GM23338 (cell line): ENCODE measurements around the gene CCS. TPM values are rescaled to one million over a fixed set of nuclear protein-coding genes. Genes with fewer than 3 reads are reported as not detected.

Source experiments
- ATAC-seq: fragments of 200-7000 bp; cut with Tn5 transposase; 3 replicates; pipeline ENCODE4 v1.9.1; 2020
- DNase-seq: peaks from one replicate; pipeline ENCODE4 v3.0.0-alpha.2; 2015; ENCODE audit warnings: low spot score
- H2AFZ ChIP-seq: fragments of 200-600 bp; sonication (generic); 2 replicates; pipeline ENCODE4 v1.8.0; 2016; ENCODE audit warnings: antibody characterized with exemption, mild to moderate bottlenecking, moderate library complexity
- H3F3A ChIP-seq: fragments of 200-600 bp; sonication (generic); replicated peaks from 2 replicates; pipeline ENCODE4 v1.8.0; 2017; ENCODE audit warnings: antibody characterized with exemption, mixed run types, low read depth
- H3K27ac ChIP-seq: fragments of 200-600 bp; sonication (generic); 2 replicates; pipeline ENCODE4 v1.6.1; 2016; ENCODE audit warnings: low read depth
- H3K27me3 ChIP-seq: fragments of 200-600 bp; sonication (generic); 2 replicates; pipeline ENCODE4 v1.8.0; 2016; ENCODE audit warnings: mild to moderate bottlenecking, mixed run types, moderate library complexity; ENCODE audit not compliant: insufficient read depth
- H3K36me3 ChIP-seq: fragments of 200-600 bp; sonication (generic); 2 replicates; pipeline ENCODE4 v1.8.0; 2016; ENCODE audit warnings: mild to moderate bottlenecking; ENCODE audit not compliant: insufficient read depth
- H3K4me1 ChIP-seq: fragments of 200-600 bp; sonication (generic); 2 replicates; pipeline ENCODE4 v1.8.0; 2016; ENCODE audit warnings: mild to moderate bottlenecking, moderate library complexity; ENCODE audit not compliant: insufficient read depth
- H3K4me2 ChIP-seq: fragments of 200-600 bp; sonication (generic); 2 replicates; pipeline ENCODE4 v1.7.1; 2017; ENCODE audit warnings: mixed run types
- H3K4me3 ChIP-seq: fragments of 200-600 bp; sonication (generic); 2 replicates; pipeline ENCODE4 v1.6.1; 2016; ENCODE audit warnings: mixed run types
- H3K79me2 ChIP-seq: fragments of 200-600 bp; sonication (generic); replicated peaks from 2 replicates; pipeline ENCODE4 v1.8.0; 2017; ENCODE audit warnings: mild to moderate bottlenecking; ENCODE audit not compliant: insufficient read depth
- H3K9me2 ChIP-seq: fragments of 200-600 bp; sonication (generic); 2 replicates; pipeline ENCODE4 v1.8.0; 2017; ENCODE audit not compliant: insufficient read depth
- H4K20me1 ChIP-seq: fragments of 200-600 bp; sonication (generic); replicated peaks from 2 replicates; pipeline ENCODE4 v1.8.0; 2017; ENCODE audit warnings: mild to moderate bottlenecking; ENCODE audit not compliant: insufficient read depth
- H3K27ac Mint-ChIP-seq: 2 replicates; pipeline ENCODE4 v1.8.0; 2020; ENCODE audit warnings: inconsistent platforms, mild to moderate bottlenecking, moderate library complexity, mixed read lengths
- H3K27me3 Mint-ChIP-seq: 3 replicates; pipeline ENCODE4 v1.8.0; 2022; ENCODE audit warnings: low read depth, mild to moderate bottlenecking, moderate library complexity, mixed read lengths, inconsistent platforms; ENCODE audit not compliant: insufficient read depth, poor library complexity
- H3K36me3 Mint-ChIP-seq: 3 replicates; pipeline ENCODE4 v1.8.0; 2021; ENCODE audit warnings: low read depth, mild to moderate bottlenecking, inconsistent platforms, moderate library complexity, mixed read lengths
- H3K4me1 Mint-ChIP-seq: 3 replicates; pipeline ENCODE4 v1.8.0; 2020; ENCODE audit warnings: mild to moderate bottlenecking, inconsistent platforms, mixed read lengths
- H3K4me3 Mint-ChIP-seq: 3 replicates; pipeline ENCODE4 v1.8.0; 2021; ENCODE audit warnings: moderate library complexity, mild to moderate bottlenecking, inconsistent platforms, mixed read lengths
- H3K9me3 Mint-ChIP-seq: 3 replicates; pipeline ENCODE4 v1.8.0; 2020; ENCODE audit warnings: moderate library complexity, mild to moderate bottlenecking, inconsistent platforms, mixed read lengths
- ETS1 ChIP-seq: IDR thresholded peaks from 2 replicates; pipeline ENCODE4 v1.6.1; 2016; ENCODE audit warnings: antibody characterized with exemption
- EZH2 ChIP-seq: fragments of 200-600 bp; sonication (generic); IDR thresholded peaks from one replicate; pipeline ENCODE4 v1.8.0; 2017; ENCODE audit warnings: antibody characterized with exemption, mild to moderate bottlenecking, low read depth; ENCODE audit not compliant: unreplicated experiment
- EZH2phosphoT487 ChIP-seq: fragments of 200-600 bp; sonication (generic); IDR thresholded peaks from one replicate; pipeline ENCODE4 v1.8.1; 2018; ENCODE audit warnings: antibody characterized with exemption; ENCODE audit not compliant: unreplicated experiment
- JUNB ChIP-seq: IDR thresholded peaks from one replicate; pipeline ENCODE4 v1.6.1; 2016; ENCODE audit warnings: antibody characterized with exemption; ENCODE audit not compliant: unreplicated experiment
- POLR2AphosphoS5 ChIP-seq: IDR thresholded peaks from 2 replicates; pipeline ENCODE4 v1.6.1; 2016; ENCODE audit warnings: antibody characterized with exemption, low read depth
- ZNF331 ChIP-seq: fragments of 250-450 bp; sonication (Bioruptor Pico); IDR thresholded peaks from 2 replicates; pipeline ENCODE4 v1.5.0; 2020; ENCODE audit warnings: low read depth, mild to moderate bottlenecking, moderate library complexity
- polyA plus RNA-seq: library from polyadenylated mRNA; unstranded; fragments of >200 nt; fragmentation: Nextera tagmentation; extraction: Ambion mirVana; gene quantifications from 2 replicates; pipeline ENCODE4 v1.2.1, GENCODE V29; 2016
- total RNA-seq: library from RNA; depleted of rRNA; stranded (reverse); fragments of >200 nt; shearing (Covaris generic); gene quantifications from 2 replicates; pipeline ENCODE4 v1.2.3, GENCODE V29; 2014
- TF ChIP-seq, protein P1 (sequence below), 2 experiments: fragments of 200-600 bp in 1 of 2; sonication (generic) in 1 of 2; conservative IDR thresholded peaks; 2 replicates each; pipeline versions ENCODE4 v1.5.1 to v1.6.1; 2016 to 2017; ENCODE audit warnings: antibody characterized with exemption in 2 of 2, low read depth in 2 of 2, mild to moderate bottlenecking in 2 of 2, moderate library complexity in 1 of 2
- TF ChIP-seq, protein P2 (sequence below): IDR thresholded peaks from one replicate; pipeline ENCODE4 v1.6.1; 2018; ENCODE audit warnings: antibody characterized with exemption; ENCODE audit not compliant: unreplicated experiment

CCS gene
- total and polyA plus RNA-seq, 2 experiments from 2014 or later = 36.1 to 60.7 TPM

DNA sequence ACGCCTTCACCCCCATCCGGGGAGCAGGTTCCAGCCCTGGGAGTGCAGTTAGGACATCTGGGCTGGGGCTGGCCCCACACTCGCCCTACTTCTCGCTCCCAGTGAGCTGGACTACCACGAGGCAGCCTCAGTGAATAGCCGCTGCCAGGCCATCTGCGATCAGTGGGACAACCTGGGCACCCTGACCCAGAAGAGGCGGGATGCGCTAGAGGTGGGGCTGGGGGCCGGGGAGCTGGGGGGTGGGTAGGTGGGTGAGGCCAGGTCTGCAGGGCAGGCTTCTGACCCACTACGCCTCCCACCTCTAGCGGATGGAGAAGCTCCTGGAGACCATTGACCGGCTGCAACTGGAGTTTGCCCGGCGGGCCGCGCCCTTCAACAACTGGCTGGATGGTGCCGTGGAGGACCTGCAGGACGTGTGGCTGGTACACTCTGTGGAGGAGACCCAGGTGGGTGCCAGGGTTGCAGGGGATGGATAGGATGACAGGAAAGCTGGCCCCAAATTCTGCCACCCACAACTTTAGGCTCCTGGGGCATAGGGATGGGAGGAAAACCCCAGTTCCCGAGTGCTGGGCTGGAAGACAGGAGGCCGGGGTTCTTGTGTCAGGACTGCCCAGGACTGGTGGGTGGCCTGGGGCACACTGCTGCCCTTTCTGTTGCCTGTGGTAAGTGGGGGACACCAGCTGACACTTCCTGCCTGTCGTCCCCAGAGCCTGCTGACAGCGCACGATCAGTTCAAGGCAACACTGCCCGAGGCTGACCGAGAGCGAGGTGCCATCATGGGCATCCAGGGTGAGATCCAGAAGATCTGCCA is 32.9 kb upstream of the CCS start:
- Histone ChIP-seq H3K4me3 (no peak overlapping the region; the same call in 1 of the 2 replicates), H3K27ac (no peak overlapping the region), H3K4me2 (no peak overlapping the region), H3K9me2 (no peaks in the 10 kb centered on the region), H3F3A (0 out of 2 replicates have a peak, but pooled peaks cover 3% of the 10 kb centered on the region), H2AFZ (no peak overlapping the region), H4K20me1 (no peaks in the 10 kb centered on the region), H3K36me3 (no peaks in the 10 kb centered on the region), H3K79me2 (no peaks in the 10 kb centered on the region), H3K27me3 (no peaks in the 10 kb centered on the region), H3K4me1 (0 out of 2 replicates have a peak, but pooled peaks cover 4% of the 10 kb centered on the region)
- DNase-seq (no peak), ATAC-seq (no peak)
- TF ChIP-seq, protein P1, sequence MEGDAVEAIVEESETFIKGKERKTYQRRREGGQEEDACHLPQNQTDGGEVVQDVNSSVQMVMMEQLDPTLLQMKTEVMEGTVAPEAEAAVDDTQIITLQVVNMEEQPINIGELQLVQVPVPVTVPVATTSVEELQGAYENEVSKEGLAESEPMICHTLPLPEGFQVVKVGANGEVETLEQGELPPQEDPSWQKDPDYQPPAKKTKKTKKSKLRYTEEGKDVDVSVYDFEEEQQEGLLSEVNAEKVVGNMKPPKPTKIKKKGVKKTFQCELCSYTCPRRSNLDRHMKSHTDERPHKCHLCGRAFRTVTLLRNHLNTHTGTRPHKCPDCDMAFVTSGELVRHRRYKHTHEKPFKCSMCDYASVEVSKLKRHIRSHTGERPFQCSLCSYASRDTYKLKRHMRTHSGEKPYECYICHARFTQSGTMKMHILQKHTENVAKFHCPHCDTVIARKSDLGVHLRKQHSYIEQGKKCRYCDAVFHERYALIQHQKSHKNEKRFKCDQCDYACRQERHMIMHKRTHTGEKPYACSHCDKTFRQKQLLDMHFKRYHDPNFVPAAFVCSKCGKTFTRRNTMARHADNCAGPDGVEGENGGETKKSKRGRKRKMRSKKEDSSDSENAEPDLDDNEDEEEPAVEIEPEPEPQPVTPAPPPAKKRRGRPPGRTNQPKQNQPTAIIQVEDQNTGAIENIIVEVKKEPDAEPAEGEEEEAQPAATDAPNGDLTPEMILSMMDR (conservative IDR thresholded peaks at IDR 0.05; ENCODE audit: low read depth in 2 of 2) = no peak
- TF ChIP-seq EZH2phosphoT487 (no peak), ZNF331 (CRISPR knock-in tag) (no peak)
- H3K36me3 Mint-ChIP-seq = peaks cover 14% of the 10 kb centered on the region
- no peaks in the 10 kb centered on the region for H3K9me3 Mint-ChIP-seq
- H3K27ac Mint-ChIP-seq = no peak overlapping the region
- H3K4me1 Mint-ChIP-seq = no peaks in the 10 kb centered on the region; the same call in 2 of the 3 replicates
- H3K27me3 Mint-ChIP-seq = peaks cover 9% of the 10 kb centered on the region
- no peak overlapping the region for H3K4me3 Mint-ChIP-seq

DNA sequence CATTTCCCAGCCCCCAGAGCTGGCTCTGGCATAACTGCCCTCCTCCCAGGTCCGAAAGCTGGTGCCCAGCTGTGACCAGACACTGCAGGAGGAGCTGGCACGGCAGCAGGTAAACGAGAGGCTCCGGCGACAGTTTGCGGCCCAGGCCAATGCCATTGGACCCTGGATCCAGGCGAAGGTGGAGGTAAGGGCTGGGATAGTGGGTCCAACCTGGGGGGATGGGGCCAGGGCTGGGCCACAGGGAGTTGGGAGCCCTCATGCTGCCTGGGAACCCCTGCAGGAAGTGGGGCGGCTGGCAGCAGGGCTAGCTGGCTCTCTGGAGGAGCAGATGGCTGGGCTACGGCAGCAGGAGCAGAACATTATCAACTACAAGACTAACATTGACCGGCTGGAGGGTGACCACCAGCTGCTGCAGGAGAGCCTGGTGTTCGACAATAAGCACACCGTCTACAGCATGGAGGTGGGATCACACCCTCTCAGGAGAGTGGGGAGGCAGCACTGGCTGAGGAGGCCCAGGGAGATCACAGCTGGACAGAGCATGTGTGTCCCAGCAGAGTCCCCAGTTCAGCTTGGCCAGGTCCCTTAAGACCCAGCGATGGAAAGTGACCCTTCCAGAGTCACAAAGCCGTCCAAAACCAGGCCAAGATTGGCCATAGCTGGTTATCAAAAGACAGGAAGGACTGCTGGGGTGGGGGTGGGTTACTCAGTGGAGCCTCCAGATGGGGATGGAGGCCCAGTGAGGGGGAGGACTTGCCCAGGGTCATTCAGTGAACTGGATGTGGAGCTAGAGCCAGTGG is 31.6 kb upstream of the CCS start:
- DNase-seq (no peak), ATAC-seq (no peak)
- no peak overlapping the region for H3K4me3 Mint-ChIP-seq
- no peaks in the 10 kb centered on the region; the same call in 2 of the 3 replicates for H3K4me1 Mint-ChIP-seq
- H3K27ac Mint-ChIP-seq = no peak overlapping the region
- H3K4me1 ChIP-seq = 0 out of 2 replicates have a peak, but pooled peaks cover 4% of the 10 kb centered on the region
- peaks cover 14% of the 10 kb centered on the region for H3K36me3 Mint-ChIP-seq
- H3K4me2 ChIP-seq = no peak overlapping the region
- H4K20me1 ChIP-seq = no peaks in the 10 kb centered on the region
- no peak overlapping the region for H3K27ac ChIP-seq
- no peaks in the 10 kb centered on the region for H3K9me3 Mint-ChIP-seq
- H3K27me3 ChIP-seq = no peaks in the 10 kb centered on the region
- H3K9me2 ChIP-seq = no peaks in the 10 kb centered on the region
- no peaks in the 10 kb centered on the region for H3K79me2 ChIP-seq
- H2AFZ ChIP-seq = no peak overlapping the region
- H3K27me3 Mint-ChIP-seq = peaks cover 15% of the 10 kb centered on the region
- H3K4me3 ChIP-seq = no peak overlapping the region
- 0 out of 2 replicates have a peak, but pooled peaks cover 3% of the 10 kb centered on the region for H3F3A ChIP-seq
- H3K36me3 ChIP-seq = no peaks in the 10 kb centered on the region
- TF ChIP-seq, protein P2, sequence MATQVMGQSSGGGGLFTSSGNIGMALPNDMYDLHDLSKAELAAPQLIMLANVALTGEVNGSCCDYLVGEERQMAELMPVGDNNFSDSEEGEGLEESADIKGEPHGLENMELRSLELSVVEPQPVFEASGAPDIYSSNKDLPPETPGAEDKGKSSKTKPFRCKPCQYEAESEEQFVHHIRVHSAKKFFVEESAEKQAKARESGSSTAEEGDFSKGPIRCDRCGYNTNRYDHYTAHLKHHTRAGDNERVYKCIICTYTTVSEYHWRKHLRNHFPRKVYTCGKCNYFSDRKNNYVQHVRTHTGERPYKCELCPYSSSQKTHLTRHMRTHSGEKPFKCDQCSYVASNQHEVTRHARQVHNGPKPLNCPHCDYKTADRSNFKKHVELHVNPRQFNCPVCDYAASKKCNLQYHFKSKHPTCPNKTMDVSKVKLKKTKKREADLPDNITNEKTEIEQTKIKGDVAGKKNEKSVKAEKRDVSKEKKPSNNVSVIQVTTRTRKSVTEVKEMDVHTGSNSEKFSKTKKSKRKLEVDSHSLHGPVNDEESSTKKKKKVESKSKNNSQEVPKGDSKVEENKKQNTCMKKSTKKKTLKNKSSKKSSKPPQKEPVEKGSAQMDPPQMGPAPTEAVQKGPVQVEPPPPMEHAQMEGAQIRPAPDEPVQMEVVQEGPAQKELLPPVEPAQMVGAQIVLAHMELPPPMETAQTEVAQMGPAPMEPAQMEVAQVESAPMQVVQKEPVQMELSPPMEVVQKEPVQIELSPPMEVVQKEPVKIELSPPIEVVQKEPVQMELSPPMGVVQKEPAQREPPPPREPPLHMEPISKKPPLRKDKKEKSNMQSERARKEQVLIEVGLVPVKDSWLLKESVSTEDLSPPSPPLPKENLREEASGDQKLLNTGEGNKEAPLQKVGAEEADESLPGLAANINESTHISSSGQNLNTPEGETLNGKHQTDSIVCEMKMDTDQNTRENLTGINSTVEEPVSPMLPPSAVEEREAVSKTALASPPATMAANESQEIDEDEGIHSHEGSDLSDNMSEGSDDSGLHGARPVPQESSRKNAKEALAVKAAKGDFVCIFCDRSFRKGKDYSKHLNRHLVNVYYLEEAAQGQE = no peak
- TF ChIP-seq JUNB (no peak), EZH2 (no peak), POLR2AphosphoS5 (no peak), EZH2phosphoT487 (no peak), ETS1 (no peak)
- TF ChIP-seq, protein P1 (conservative IDR thresholded peaks at IDR 0.05; ENCODE audit: low read depth in 2 of 2) = no peak
